Liver (tissue), 9 donors: Measurements from ENCODE around the gene MS4A1. TPM values are rescaled to one million over a fixed set of nuclear protein-coding genes. Genes with fewer than 3 reads are reported as not detected.

Source experiments
- DNase-seq: peaks from one replicate; pipeline ENCODE4 v3.0.0-alpha.2; 2017; ENCODE audit warnings: low spot score
- H3K27ac ChIP-seq, 2 donors: one replicate each; pipeline ENCODE4 v1.7.0; 2013; ENCODE audit warnings: inconsistent platforms in 2 of 2, low read length in 2 of 2, control low read depth in 1 of 2, low read depth in 1 of 2, mild to moderate bottlenecking in 1 of 2
- H3K27me3 ChIP-seq, 4 donors: one replicate each; pipeline versions ENCODE4 v1.6.1 to v1.7.0; 2013; ENCODE audit warnings: low read length in 3 of 4, inconsistent platforms in 1 of 4, mild to moderate bottlenecking in 1 of 4, moderate library complexity in 1 of 4; ENCODE audit not compliant: control insufficient read depth in 4 of 4, insufficient read depth in 4 of 4
- H3K36me3 ChIP-seq, 4 donors: one replicate each; pipeline versions ENCODE4 v1.6.1 to v1.7.0; 2013; ENCODE audit warnings: low read length in 3 of 4, mild to moderate bottlenecking in 3 of 4, low read depth in 1 of 4, moderate library complexity in 1 of 4; ENCODE audit not compliant: control insufficient read depth in 4 of 4, insufficient read depth in 3 of 4
- H3K4me1 ChIP-seq, 4 donors: one replicate each; pipeline versions ENCODE4 v1.6.1 to v1.7.0; 2013; ENCODE audit warnings: low read length in 3 of 4, mild to moderate bottlenecking in 3 of 4, moderate library complexity in 1 of 4; ENCODE audit not compliant: control insufficient read depth in 4 of 4, insufficient read depth in 4 of 4
- H3K4me3 ChIP-seq, 3 donors: one replicate each; pipeline versions ENCODE4 v1.6.1 to v1.7.0; 2013; ENCODE audit warnings: low read length in 3 of 3, control low read depth in 1 of 3, low read depth in 1 of 3, mild to moderate bottlenecking in 1 of 3
- H3K9ac ChIP-seq, 2 donors: one replicate each; pipeline ENCODE4 v1.7.0; 2013; ENCODE audit warnings: low read length in 2 of 2, mild to moderate bottlenecking in 2 of 2, moderate library complexity in 2 of 2, control low read depth in 1 of 2, low read depth in 1 of 2
- H3K9me3 ChIP-seq, 4 donors: one replicate each; pipeline versions ENCODE4 v1.6.1 to v1.7.0; 2013; ENCODE audit warnings: low read length in 3 of 4; ENCODE audit not compliant: control insufficient read depth in 4 of 4
- CTCF ChIP-seq: fragments of 150-350 bp; IDR thresholded peaks from 2 replicates; pipeline ENCODE4 v1.5.1; 2017; ENCODE audit warnings: improper control_type of control experiment, low read depth, low read length; ENCODE audit not compliant: missing input control
- FOXA2 ChIP-seq: IDR thresholded peaks from 2 replicates; pipeline ENCODE4 v1.6.1; 2016; ENCODE audit warnings: antibody characterized with exemption
- GABPA ChIP-seq, 2 donors: IDR thresholded peaks in 1 of 2; conservative IDR thresholded peaks in 1 of 2; 2 replicates each; pipeline ENCODE4 v1.6.1; 2016; ENCODE audit warnings: antibody characterized with exemption in 2 of 2, mild to moderate bottlenecking in 1 of 2, moderate library complexity in 1 of 2
- HNF4A ChIP-seq, 2 donors: conservative IDR thresholded peaks; 2 replicates each; pipeline ENCODE4 v1.6.1; 2016; ENCODE audit warnings: antibody characterized with exemption in 2 of 2, mild to moderate bottlenecking in 2 of 2
- HNF4G ChIP-seq: IDR thresholded peaks from 2 replicates; pipeline ENCODE4 v1.6.1; 2016; ENCODE audit warnings: antibody characterized with exemption
- RAD21 ChIP-seq, 2 donors: IDR thresholded peaks; 2 replicates each; pipeline ENCODE4 v1.6.1; 2016; ENCODE audit warnings: antibody characterized with exemption in 2 of 2, mild to moderate bottlenecking in 2 of 2
- REST ChIP-seq: IDR thresholded peaks from 2 replicates; pipeline ENCODE4 v1.6.1; 2016; ENCODE audit warnings: antibody characterized with exemption, mild to moderate bottlenecking
- RXRA ChIP-seq, 2 donors: IDR thresholded peaks; 2 replicates each; pipeline ENCODE4 v1.6.1; 2017 to 2018; ENCODE audit warnings: antibody characterized with exemption in 2 of 2, mild to moderate bottlenecking in 1 of 2
- TAF1 ChIP-seq: conservative IDR thresholded peaks from 2 replicates; pipeline ENCODE4 v1.6.1; 2016; ENCODE audit warnings: antibody characterized with exemption, mild to moderate bottlenecking
- YY1 ChIP-seq: IDR thresholded peaks from 2 replicates; pipeline ENCODE4 v1.6.1; 2016; ENCODE audit warnings: antibody characterized with exemption, mild to moderate bottlenecking
- WGBS: extraction: QIAGEN DNeasy Blood & Tissue Kit; methylation state at CpG from one replicate; pipeline ENCODE4 v1.1.7; 2013; 5-methylcytosine and 5-hydroxymethylcytosine counted together
- polyA plus RNA-seq, 2 donors: library from polyadenylated mRNA; stranded (reverse) in 1 of 2; unstranded in 1 of 2; fragments of 200-250 nt in 1 of 2; fragments of >200 nt in 1 of 2; fragmentation: Nextera tagmentation in 1 of 2; extraction: Ambion mirVana in 1 of 2; gene quantifications; one replicate each; pipeline versions ENCODE4 v1.2.1 to v1.2.3, GENCODE V29; 2013 to 2015
- total RNA-seq, 2 donors: library from RNA; depleted of rRNA; stranded (reverse); fragments of >200 nt; gene quantifications; one replicate each; pipeline ENCODE4 v1.2.3, GENCODE V29; 2014
- donor health status: healthy.
- donor health status: healthy.
- donor health status: healthy.
- donor health status: healthy.
- donor health status: healthy.

Gene MS4A1
- total and polyA plus RNA-seq, 4 donors = 0.12 to 3.3 (median 1.2) TPM

GRCh38 chr11:60482361-60482760, 26.7 kb downstream of the MS4A1 start:
- H3K36me3 ChIP-seq = no peaks in the 10 kb centered on the region
- no peak overlapping the region for H3K4me3 ChIP-seq
- H3K9ac ChIP-seq = no peak overlapping the region
- H3K4me1 ChIP-seq = no peaks in the 10 kb centered on the region
- no peak for TF ChIP-seq YY1
- TF ChIP-seq GABPA (IDR thresholded peaks at IDR 0.05 in 1 of 2, conservative IDR thresholded peaks at IDR 0.05 in 1 of 2) = peak in 1 of 2 donors; percentile 12
- 40% methylated on average over 2 of the region's 2 CpGs for WGBS
- DNase-seq = no peak
- H3K27ac ChIP-seq = no peak overlapping the region
- H3K27me3 ChIP-seq = no peaks in the 10 kb centered on the region
- H3K9me3 ChIP-seq = no peaks in the 10 kb centered on the region

GRCh38 chr11:60485987-60486386, 30.3 kb downstream of the MS4A1 start:
- Histone ChIP-seq H3K9ac (no peak overlapping the region), H3K27me3 (no peaks in the 10 kb centered on the region), H3K4me1 (no peaks in the 10 kb centered on the region), H3K9me3 (no peaks in the 10 kb centered on the region), H3K27ac (no peak overlapping the region), H3K4me3 (no peak overlapping the region), H3K36me3 (no peaks in the 10 kb centered on the region)
- peak; percentile 40 for TF ChIP-seq CTCF
- TF ChIP-seq RXRA (IDR thresholded peaks at IDR 0.05) = no peak
- TF ChIP-seq RAD21 (IDR thresholded peaks at IDR 0.05) = peak; percentile 53 to 59
- no peak for DNase-seq
- WGBS = 57% methylated on average over 5 of the region's 5 CpGs

- H3K4me3 ChIP-seq = no peak within 1 kb of the TSS
- H3K9ac ChIP-seq = no peak within 1 kb of the TSS
- H3K27me3 ChIP-seq = peaks cover 0 to 7% (median 0%) of the 10 kb centered on the region in 4 donors
- H3K27ac ChIP-seq = no peak within 1 kb of the TSS
- H3K9me3 ChIP-seq = no peaks in the 10 kb centered on the region
- H3K36me3 ChIP-seq = no peaks in the 10 kb centered on the region
- 66% methylated on average over 4 of the region's 4 CpGs for WGBS
- no peaks in the 10 kb centered on the region for H3K4me1 ChIP-seq
- DNase-seq = no peak
- TF ChIP-seq HNF4A (conservative IDR thresholded peaks at IDR 0.05) = no peak
- TF ChIP-seq TAF1 = no peak
- TF ChIP-seq FOXA2 = no peak
- no peak for TF ChIP-seq HNF4G
- TF ChIP-seq REST = no peak
Observed at GRCh38 chr11:60492488-60493009, 36.9 kb downstream of the MS4A1 start, which contains the start of gene MS4A12. Gene MS4A12, plus strand, starts transcription at chr11:60492778. Its CDS starts 4,541 bp downstream, at chr11:60497319.
